ENCODE data around the gene CD68.
"Not testable (repeated sequence)": the region's sequence is repeated elsewhere in the genome, so short reads cannot be mapped to it uniquely, and the experiment has no call there.

CD68 gene

GRCh38 chr17:7580604-7581575 lies 1.5 kb downstream of the CD68 start:
- no peak for DNase-seq

GRCh38 chr17:7582396-7583252 lies 3.2 kb downstream of the CD68 start:
- DNase-seq: no peak

GRCh38 chr17:7583253-7584109 lies 4.0 kb downstream of the CD68 start, which contains the start of gene MPDU1:
MPDU1 (plus strand) TSS chr17:7583852; CDS start chr17:7583863, 11 bp downstream.
- peak; percentile 88 for DNase-seq

GRCh38 chr17:7586673-7587419 lies 7.4 kb downstream of the CD68 start:
- DNase-seq: no peak

- DNase-seq: no peak
These were observed 8.1 kb downstream of the CD68 start for GRCh38 chr17:7587420-7588151.

GRCh38 chr17:7588553-7589203 lies 9.2 kb downstream of the CD68 start:
- DNase-seq: no peak

GRCh38 chr17:7589204-7589868 lies 9.9 kb downstream of the CD68 start:
- peak; percentile 24 for DNase-seq

- no peak for DNase-seq
These were observed 10.7 kb downstream of the CD68 start, which contains the start of gene SOX15 for GRCh38 chr17:7589891-7590691. SOX15 (minus strand) TSS chr17:7590094; CDS start chr17:7589676, 418 bp downstream.

GRCh38 chr17:7590743-7591142 lies 11.3 kb downstream of the CD68 start:
- DNase-seq: no peak

GRCh38 chr17:7591596-7591995 lies 12.2 kb downstream of the CD68 start:
- DNase-seq: no peak

GRCh38 chr17:7592422-7593021 lies 13.1 kb downstream of the CD68 start:
- no peak for DNase-seq

GRCh38 chr17:7593296-7593695 lies 13.9 kb downstream of the CD68 start:
- DNase-seq: no peak

GRCh38 chr17:7597561-7597960 lies 18.1 kb downstream of the CD68 start:
- not testable (repeated sequence) for DNase-seq

GRCh38 chr17:7606280-7606679 lies 26.8 kb downstream of the CD68 start:
- no peak for DNase-seq

- no peak for DNase-seq
These were observed 31.2 kb downstream of the CD68 start for GRCh38 chr17:7610641-7611040.

GRCh38 chr17:7611635-7612293 lies 32.3 kb downstream of the CD68 start:
- DNase-seq: no peak

- DNase-seq: no peak
These were observed 32.8 kb downstream of the CD68 start for GRCh38 chr17:7612294-7612640.

Data from activated gamma-delta T cell (primary cell).